ENCODE data around the gene MYH7.

MYH7 gene

DNA sequence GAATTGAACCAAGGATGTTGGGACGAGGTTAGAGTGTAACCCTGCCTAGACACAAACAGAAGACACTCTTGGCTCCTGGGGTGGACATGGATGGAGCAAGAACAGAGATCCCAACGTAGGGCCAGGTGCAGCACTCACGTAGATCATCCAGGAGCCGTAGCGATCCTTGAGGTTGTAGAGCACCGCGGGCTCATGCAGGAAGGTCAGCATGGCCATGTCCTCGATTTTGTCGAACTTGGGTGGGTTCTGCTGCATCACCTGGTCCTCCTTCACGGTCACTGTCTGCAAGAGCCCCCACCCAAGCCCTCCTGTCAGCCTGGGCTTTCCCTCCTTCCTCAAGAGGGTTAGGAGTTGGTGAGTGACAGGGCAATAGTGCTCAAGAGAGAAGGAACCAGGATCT is 2.5 kb downstream of the MYH7 start:
- TF ChIP-seq SPI1 (IDR thresholded peaks at IDR 0.05; ENCODE audit: borderline replicate concordance, low read depth) (no peak), GABPA (IDR thresholded peaks at IDR 0.05; ENCODE audit: low read depth) (no peak)
- TF ChIP-seq, protein P1, sequence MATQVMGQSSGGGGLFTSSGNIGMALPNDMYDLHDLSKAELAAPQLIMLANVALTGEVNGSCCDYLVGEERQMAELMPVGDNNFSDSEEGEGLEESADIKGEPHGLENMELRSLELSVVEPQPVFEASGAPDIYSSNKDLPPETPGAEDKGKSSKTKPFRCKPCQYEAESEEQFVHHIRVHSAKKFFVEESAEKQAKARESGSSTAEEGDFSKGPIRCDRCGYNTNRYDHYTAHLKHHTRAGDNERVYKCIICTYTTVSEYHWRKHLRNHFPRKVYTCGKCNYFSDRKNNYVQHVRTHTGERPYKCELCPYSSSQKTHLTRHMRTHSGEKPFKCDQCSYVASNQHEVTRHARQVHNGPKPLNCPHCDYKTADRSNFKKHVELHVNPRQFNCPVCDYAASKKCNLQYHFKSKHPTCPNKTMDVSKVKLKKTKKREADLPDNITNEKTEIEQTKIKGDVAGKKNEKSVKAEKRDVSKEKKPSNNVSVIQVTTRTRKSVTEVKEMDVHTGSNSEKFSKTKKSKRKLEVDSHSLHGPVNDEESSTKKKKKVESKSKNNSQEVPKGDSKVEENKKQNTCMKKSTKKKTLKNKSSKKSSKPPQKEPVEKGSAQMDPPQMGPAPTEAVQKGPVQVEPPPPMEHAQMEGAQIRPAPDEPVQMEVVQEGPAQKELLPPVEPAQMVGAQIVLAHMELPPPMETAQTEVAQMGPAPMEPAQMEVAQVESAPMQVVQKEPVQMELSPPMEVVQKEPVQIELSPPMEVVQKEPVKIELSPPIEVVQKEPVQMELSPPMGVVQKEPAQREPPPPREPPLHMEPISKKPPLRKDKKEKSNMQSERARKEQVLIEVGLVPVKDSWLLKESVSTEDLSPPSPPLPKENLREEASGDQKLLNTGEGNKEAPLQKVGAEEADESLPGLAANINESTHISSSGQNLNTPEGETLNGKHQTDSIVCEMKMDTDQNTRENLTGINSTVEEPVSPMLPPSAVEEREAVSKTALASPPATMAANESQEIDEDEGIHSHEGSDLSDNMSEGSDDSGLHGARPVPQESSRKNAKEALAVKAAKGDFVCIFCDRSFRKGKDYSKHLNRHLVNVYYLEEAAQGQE (IDR thresholded peaks at IDR 0.05; ENCODE audit: insufficient replicate concordance, low read depth) = no peak
- TF ChIP-seq, protein P2, sequence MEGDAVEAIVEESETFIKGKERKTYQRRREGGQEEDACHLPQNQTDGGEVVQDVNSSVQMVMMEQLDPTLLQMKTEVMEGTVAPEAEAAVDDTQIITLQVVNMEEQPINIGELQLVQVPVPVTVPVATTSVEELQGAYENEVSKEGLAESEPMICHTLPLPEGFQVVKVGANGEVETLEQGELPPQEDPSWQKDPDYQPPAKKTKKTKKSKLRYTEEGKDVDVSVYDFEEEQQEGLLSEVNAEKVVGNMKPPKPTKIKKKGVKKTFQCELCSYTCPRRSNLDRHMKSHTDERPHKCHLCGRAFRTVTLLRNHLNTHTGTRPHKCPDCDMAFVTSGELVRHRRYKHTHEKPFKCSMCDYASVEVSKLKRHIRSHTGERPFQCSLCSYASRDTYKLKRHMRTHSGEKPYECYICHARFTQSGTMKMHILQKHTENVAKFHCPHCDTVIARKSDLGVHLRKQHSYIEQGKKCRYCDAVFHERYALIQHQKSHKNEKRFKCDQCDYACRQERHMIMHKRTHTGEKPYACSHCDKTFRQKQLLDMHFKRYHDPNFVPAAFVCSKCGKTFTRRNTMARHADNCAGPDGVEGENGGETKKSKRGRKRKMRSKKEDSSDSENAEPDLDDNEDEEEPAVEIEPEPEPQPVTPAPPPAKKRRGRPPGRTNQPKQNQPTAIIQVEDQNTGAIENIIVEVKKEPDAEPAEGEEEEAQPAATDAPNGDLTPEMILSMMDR (IDR thresholded peaks at IDR 0.05; ENCODE audit: insufficient read depth, low read length) = no peak
- no peak overlapping the region for H3K27ac ChIP-seq (replicated peaks)
- H3K27me3 ChIP-seq (ENCODE audit: insufficient read depth, poor library complexity, severe bottlenecking) = no peaks in the 10 kb centered on the region
- DNase-seq (ENCODE audit: low read depth in 1 of 2, low spot score in 1 of 2) = no peak
- H3K4me3 ChIP-seq (replicated peaks; ENCODE audit: insufficient read depth, low read length) = no peak overlapping the region

DNA sequence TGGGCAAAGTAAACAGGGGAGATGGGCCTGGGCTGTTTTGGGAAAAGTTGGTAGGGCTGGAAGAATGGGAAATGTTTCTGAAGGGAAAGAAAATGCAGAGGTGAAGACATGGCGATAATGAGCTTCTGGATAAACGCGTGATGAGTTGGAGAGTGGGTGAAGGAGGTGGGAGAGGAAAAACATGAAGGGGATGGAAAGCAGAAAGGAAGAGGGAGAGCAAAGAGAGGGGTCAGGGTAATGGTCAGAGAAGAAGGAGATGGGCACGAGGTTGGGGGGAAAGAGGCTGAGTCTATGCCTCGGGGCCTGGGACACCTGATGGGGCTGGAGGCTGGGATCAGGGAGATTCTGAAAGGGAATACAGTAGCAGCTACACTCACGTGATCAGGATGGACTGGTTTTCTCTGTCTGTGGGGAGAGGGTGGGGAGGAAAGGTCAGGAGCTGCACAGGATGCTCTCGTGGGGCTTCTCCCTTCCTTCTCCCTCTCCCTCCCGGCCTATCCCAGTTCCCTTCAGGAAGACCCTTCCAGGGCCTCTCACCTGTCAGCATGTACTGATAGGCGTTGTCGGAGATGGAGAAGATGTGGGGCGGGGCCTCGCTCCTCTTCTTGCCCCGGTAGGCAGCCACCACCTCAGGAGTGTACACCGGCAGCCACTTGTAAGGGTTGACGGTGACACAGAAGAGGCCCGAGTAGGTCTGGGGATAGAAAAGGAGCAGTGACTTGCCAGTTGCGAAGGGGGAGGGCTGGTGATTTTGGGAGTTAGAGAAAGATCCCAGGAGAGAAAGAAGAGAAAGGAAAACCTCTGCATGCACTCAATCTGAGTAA is 3.1 kb downstream of the MYH7 start:
- TF ChIP-seq, protein P2 (IDR thresholded peaks at IDR 0.05; ENCODE audit: insufficient read depth, low read length) = no peak
- no peak for TF ChIP-seq GABPA (IDR thresholded peaks at IDR 0.05; ENCODE audit: low read depth)
- TF ChIP-seq, protein P1 (IDR thresholded peaks at IDR 0.05; ENCODE audit: insufficient replicate concordance, low read depth) = no peak
- TF ChIP-seq POLR2AphosphoS5 (IDR thresholded peaks at IDR 0.05; ENCODE audit: low read depth) = no peak
- no peak for TF ChIP-seq SPI1 (IDR thresholded peaks at IDR 0.05; ENCODE audit: borderline replicate concordance, low read depth)
- Histone ChIP-seq H3K27ac (replicated peaks) (no peak overlapping the region), H3K4me3 (replicated peaks; ENCODE audit: insufficient read depth, low read length) (no peak overlapping the region), H3K27me3 (ENCODE audit: insufficient read depth, poor library complexity, severe bottlenecking) (no peaks in the 10 kb centered on the region)
- DNase-seq (ENCODE audit: low read depth in 1 of 2, low spot score in 1 of 2) = no peak

DNA sequence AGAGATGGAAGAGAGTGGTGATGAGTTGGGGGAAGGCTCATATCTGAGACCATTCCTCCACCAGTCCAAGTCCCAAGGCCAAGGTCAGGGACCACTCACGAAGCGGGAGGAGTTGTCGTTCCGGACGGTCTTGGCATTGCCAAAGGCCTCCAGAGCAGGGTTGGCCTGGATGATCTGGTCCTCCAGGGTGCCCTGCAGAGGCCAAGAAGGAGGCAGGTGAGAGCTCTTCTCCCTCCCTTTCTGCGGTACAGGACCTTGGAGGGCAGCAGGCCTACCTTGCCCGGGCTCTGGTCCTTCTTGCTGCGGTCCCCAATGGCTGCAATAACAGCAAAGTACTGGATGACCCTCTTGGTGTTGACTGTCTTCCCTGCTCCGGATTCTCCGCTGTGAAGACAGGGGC is 4.0 kb downstream of the MYH7 start:
- H3K4me3 ChIP-seq (replicated peaks; ENCODE audit: insufficient read depth, low read length) = no peak overlapping the region
- no peak overlapping the region for H3K27ac ChIP-seq (replicated peaks)
- no peak for DNase-seq (ENCODE audit: low read depth in 1 of 2, low spot score in 1 of 2)
- H3K27me3 ChIP-seq (ENCODE audit: insufficient read depth, poor library complexity, severe bottlenecking) = no peaks in the 10 kb centered on the region
- TF ChIP-seq, protein P1 (IDR thresholded peaks at IDR 0.05; ENCODE audit: insufficient replicate concordance, low read depth) = no peak
- no peak for TF ChIP-seq POLR2AphosphoS5 (IDR thresholded peaks at IDR 0.05; ENCODE audit: low read depth)
- TF ChIP-seq GABPA (IDR thresholded peaks at IDR 0.05; ENCODE audit: low read depth) = no peak
- TF ChIP-seq SPI1 (IDR thresholded peaks at IDR 0.05; ENCODE audit: borderline replicate concordance, low read depth) = no peak
- TF ChIP-seq, protein P2 (IDR thresholded peaks at IDR 0.05; ENCODE audit: insufficient read depth, low read length) = no peak

Data from HL-60 (cell line).